Breast epithelium (tissue), 3 donors: Measurements from ENCODE around the gene SPACA5.

Source experiments
- POLR2A ChIP-seq: fragments of 450-650 bp; IDR thresholded peaks from one replicate; pipeline ENCODE4 v1.6.1; 2016; ENCODE audit warnings: antibody characterized with exemption, mild to moderate bottlenecking, moderate library complexity
- TF ChIP-seq, protein P1 (sequence below), 3 donors: fragments of 450-650 bp; IDR thresholded peaks; one replicate each; pipeline ENCODE4 v1.5.1; 2016 to 2017; ENCODE audit warnings: antibody characterized with exemption in 3 of 3, mild to moderate bottlenecking in 3 of 3, moderate library complexity in 3 of 3

DNA sequence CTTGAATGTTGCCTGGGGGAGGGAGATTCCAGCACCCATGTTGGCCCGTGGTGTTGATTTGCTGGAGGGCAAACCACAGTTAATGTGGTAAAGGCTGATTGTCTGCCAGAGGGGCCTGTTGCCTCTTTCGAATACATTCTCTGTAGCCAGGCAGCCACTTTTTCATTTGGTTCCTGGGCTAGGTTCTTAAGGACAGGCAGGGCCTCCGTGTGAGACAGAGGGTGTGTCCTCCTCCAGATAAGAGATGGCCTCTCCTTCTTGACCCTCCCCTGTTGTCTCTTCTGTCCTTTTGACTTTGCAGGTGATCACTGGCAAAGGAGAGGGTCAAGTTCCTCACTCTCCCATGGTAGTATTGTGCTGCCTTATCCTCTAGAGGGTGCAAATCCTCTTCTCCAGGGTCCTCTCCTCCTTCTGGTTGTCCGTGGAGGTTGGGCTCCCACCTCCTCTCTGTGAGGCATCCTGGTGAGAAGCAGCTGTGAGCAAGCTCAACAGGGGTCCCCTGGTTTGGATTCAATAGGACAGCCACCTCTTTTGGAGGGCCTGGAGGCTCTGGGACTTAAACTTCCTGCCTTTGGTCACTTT lies 47.9 kb upstream of the SPACA5 start:
- TF ChIP-seq, protein P1, sequence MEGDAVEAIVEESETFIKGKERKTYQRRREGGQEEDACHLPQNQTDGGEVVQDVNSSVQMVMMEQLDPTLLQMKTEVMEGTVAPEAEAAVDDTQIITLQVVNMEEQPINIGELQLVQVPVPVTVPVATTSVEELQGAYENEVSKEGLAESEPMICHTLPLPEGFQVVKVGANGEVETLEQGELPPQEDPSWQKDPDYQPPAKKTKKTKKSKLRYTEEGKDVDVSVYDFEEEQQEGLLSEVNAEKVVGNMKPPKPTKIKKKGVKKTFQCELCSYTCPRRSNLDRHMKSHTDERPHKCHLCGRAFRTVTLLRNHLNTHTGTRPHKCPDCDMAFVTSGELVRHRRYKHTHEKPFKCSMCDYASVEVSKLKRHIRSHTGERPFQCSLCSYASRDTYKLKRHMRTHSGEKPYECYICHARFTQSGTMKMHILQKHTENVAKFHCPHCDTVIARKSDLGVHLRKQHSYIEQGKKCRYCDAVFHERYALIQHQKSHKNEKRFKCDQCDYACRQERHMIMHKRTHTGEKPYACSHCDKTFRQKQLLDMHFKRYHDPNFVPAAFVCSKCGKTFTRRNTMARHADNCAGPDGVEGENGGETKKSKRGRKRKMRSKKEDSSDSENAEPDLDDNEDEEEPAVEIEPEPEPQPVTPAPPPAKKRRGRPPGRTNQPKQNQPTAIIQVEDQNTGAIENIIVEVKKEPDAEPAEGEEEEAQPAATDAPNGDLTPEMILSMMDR (IDR thresholded peaks at IDR 0.05) = no peak
- no peak for TF ChIP-seq POLR2A
